Measurements from ENCODE around the gene NDE1.
"Not testable (repeated sequence)": the region's sequence is repeated elsewhere in the genome, so short reads cannot be mapped to it uniquely, and the experiment has no call there.

The NDE1 gene

DNA sequence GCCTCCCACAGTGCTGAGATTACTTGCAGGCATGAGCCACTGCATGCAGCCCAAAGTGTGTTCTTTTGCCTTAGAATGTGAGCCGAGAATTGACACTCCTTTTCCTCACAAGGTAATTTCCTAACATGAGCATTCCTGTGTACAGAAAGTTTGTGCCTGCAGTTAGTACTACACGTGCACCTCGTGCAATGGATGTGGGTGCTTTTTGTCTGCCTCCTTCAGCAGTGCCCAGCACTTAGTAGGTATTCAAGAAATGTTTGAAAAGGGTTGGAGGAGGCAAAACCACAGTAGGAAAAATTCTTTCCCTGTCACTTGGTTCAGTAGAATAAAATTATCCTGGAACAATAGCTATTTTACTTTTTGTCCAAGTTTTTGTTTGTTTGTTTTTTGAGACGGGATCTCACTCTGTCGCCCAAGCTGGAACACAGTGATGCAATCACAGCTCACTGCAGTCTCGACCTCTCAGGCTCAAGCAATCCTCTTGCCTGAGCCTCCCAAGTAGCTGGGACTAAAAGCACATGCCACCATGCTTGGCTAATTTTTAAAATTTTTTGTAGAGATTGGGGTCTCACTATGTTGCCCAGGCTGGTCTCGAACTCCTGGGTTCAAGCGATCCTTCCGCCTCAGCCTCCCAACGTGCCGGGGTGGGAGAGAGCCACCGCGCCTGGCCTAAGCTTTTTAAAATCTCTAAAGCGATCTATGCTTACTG lies 2.4 kb downstream of the NDE1 start:
- no peak for DNase-seq

- no peak for DNase-seq
These were observed 3.2 kb downstream of the NDE1 start for GRCh38 chr16:15653227-15653626.

DNA sequence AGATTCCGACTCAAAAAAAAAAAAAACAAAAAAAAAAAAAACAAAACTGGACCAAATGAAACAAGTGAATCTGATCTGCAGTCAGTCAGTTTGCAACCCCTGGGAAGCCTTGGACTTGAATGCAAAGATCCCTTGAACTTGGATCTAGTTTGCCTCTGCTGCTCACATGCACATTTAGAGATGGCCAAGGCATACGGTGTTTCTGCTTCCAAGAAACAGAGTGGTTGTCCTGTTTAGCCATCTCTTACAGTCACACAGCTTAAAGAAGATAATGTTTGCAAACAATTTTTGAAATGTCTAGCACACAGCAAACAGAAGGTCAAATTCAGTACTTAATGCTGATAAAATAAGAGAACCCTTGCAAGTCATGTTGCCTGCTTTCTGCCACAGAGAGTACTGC lies 4.5 kb downstream of the NDE1 start:
- no peak for DNase-seq

DNA sequence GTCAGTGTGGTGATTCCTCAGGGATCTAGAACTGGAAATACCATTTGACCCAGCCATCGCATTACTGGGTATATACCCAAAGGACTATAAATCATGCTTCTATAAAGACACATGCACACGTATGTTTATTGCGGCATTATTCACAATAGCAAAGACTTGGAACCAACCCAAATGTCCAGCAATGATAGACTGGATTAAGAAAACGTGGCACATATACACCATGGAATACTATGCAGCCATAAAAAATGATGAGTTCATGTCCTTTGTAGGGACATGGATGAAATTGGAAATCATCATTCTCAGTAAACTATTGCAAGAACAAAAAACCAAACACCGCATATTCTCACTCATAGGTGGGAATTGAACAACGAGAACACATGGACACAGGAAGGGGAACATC lies 5.5 kb downstream of the NDE1 start:
- not testable (repeated sequence) for DNase-seq

DNA sequence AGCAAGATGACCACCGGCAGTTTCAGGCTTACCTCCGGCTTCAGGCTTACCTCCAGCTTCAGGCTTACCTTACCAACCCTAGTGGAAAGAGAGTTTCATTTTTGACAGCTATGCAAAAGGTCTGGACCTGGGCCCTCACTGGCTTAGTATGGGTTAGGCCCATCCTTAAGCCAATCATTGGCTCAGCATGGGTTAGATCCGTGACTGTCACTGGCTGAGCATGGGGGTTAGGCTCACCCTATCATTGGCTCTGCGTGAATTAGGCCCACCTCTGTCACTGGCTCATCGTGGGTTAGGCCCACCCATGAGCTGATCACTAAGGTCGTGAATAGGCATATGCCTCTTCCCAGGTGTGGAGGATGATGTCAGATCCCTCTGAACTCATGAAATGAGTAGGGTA lies 8.1 kb downstream of the NDE1 start:
- DNase-seq, result no peak

DNA sequence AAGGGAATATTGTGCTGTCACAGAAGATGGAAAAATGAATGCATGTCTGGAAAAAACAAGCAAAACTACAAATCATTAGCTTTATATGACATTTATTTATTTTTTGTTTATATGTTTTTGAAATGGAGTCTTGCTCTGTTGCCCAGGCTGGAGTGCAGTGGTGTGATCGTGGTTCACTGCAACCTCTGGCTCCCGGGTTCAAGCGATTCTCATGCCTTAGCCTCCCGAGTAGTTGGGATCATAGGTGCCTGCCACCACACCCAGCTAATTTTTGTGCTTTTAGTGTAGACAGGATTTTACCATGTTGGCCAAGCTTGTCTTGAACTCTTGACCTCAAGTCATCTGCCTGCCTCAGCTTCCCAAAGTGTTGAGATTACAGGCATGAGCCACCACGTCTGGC lies 8.5 kb downstream of the NDE1 start:
- no peak for DNase-seq

DNA sequence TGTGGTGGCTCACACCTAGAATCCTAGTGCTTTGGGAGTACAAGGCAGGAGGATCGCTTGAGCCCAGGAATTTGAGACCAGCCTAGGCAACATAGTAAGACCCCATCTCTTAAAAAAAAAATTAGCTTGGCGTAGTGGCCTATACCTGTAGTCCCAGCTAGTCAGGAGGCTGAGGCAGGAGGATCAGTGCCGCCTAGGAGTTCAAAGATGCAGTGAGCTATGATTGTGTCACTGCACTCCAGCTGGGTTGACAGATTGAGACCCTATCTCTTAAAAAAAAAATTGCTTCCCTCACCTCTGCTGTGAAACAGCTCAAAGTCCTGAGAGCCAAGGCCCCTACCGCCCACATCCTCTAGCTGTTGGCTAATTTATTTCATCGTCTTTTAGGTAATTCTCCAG lies 10.2 kb downstream of the NDE1 start:
- no peak for DNase-seq

DNA sequence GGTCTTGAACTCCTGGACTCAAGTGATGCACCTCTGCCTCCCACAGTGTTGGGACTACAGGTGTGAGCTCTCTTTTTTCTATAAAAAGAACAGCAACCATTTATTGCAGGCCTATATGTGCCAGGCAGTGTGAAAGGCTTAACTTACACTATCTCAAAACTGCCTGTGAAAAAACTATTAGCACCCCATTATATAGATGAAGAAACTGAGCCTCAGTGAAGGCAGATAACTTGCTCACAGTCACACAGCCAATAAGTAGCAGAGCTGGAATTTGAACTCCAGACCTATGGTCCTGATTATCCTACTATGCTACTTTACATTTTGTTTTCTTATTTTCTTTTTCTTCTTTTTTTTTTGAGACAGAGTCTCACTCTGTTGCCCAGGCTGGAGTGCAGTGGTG lies 15.1 kb downstream of the NDE1 start:
- DNase-seq, result no peak

GRCh38 chr16:15667091-15667742 lies 17.2 kb downstream of the NDE1 start:
- DNase-seq, result no peak

DNA sequence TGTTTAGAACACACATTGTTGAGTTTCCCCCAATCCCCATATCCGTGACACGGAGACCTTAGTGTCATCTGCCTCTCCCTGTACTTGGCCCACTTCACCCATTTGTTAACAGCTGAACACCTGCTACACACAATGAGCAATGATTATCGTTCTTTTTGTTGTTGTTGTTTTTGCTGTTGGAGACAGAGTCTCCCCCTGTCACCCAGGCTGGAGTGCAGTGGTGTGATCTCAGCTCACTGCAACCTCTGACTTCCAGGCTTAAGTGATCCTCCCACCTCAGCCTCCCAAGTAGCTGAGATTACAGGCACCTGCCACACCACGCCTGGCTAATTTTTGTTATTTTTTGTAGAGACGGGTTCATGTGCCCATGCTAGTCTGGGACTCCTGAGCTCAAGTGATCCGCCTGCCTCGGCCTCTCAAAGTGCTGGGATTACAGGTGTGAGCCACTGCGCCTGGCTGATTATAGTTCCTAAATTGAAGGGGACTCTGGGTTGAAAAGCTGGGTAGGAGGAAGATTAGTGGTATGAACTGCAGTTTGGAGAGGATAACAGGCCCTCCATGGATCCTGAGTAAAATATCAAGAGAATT lies 21.6 kb downstream of the NDE1 start:
- peak; percentile 49 for DNase-seq

DNA sequence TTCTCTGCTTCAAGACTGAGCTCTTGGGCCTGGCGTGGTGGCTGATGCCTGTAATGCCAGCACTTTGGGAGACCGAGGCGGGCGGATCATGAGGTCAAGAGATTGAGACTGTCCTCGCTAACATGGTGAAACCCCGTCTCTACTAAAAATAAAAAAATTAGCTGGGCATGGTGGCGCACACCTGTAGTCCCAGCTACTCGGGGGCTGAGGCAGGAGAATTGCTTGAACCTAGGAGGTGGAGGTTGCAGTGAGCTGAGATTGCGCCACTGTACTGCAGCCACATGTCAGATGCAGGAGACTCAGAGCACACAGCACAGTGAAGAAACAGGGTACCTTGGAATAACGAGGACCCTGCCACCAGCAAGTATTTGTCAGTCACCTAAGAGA lies 22.1 kb downstream of the NDE1 start:
- not testable (repeated sequence) for DNase-seq

DNA sequence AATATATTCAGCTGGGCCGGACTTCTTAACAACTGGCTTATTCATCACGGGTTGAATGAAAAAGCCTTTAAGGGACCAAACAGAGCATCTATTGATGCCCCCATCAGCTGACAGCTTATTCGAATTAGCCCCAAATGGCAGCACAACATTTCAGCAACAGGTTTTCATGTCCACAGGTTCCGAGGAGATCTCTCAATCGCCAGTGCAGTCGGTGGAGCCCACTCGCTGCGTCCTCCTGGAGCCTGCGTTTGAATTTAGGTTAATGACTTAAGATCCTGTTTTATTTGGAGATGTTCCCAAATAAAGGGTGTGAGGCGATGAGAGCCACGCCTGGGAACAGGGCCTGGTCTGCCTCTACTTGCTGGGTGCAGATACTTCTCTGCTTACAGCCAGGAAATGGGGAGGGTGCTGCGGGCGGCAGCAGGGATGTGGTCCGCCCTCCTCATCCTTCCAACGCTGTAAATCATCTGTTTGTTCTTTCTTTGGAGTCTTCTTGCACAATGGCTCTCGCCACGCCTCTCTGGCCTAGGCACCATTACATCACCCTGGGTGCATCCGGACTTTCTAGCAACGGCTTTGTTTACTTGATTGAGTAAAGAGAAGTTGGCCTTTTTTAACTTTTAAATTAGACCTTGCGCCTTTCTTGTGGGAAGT lies 22.6 kb downstream of the NDE1 start:
- DNase-seq, result peak; percentile 87

DNA sequence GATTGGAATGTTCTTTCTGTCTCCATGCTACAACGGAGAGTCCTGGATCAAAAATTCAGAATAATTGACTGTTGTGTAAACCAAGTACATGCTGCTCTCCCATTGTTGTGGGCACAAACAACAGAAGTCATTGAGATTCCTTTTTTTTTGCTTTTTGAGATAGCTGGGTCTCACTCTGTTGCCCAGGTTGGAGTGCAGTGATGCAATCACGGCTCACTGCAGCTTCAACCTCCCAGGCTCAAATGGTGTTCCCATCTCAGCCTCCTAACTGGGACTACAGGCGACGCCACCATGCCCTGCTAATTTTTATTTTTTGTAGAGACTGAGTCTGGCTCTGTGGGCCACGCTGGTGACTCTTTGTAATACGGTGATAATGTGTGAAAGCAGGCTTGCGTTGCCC lies 24.5 kb downstream of the NDE1 start:
- DNase-seq, result no peak

GRCh38 chr16:15676506-15676905 lies 26.5 kb downstream of the NDE1 start:
- DNase-seq, result no peak

- DNase-seq, result no peak
These were observed 27.4 kb downstream of the NDE1 start for GRCh38 chr16:15677447-15677846.

DNA sequence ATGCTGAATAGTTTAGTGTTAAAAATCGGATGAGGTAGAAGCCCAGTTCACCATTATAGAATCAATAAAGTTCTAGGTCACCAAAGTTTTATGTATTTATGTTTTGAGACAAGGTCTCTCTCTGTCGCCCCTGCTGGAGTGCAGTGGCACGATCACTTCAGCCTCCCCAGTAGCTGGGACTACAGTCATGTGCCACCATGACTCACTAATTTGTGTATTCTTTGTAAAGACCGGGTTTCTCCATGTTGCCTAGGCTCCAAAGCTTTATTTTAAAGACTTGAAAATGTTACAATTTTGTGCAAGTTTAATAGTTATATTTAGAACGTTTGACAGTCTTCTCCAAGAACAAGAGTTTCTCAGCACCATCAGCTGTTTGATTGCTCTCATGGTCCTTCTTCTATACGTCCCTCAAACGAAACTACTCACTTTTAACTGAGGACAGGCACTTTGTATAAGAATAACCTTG lies 32.1 kb downstream of the NDE1 start:
- no peak for DNase-seq

DNA sequence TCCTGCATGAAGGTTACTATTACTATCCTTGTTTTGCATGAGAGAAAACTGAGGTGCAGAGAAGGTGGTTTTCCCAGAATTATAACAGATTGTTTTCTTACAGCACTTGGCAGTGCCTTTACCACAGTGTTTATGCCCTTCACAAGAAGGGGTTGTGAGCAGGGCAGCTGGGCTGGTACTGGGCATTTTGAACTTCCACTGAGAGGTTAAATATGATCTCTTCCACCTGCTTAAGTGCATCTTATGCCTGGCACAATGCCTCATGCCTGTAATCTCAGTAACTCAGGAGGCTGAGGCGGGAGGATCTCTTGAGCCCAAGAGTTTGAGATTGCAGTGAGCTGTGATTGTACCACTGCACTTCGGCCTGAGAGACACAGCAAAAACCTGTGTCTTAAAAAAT lies 36.2 kb downstream of the NDE1 start:
- no peak for DNase-seq

DNA sequence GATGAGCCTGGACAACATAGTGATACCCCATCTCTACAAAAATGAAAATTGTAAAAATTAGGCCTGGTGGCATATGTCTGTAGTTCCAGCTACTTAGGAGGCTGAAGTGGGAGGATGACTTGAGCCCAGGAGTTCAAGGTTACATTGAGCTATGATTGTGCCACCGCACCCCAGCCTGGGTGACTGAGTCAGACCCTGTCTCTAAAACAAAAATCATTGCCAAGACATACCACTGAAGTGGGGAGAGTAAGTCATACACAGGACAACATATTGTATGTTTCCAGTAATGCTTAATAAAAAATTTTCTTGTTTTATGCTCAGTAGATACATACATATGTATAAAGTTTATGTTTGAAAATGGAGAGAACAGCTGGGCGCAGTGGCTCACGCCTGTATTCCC lies 39.2 kb downstream of the NDE1 start:
- no peak for DNase-seq

DNA sequence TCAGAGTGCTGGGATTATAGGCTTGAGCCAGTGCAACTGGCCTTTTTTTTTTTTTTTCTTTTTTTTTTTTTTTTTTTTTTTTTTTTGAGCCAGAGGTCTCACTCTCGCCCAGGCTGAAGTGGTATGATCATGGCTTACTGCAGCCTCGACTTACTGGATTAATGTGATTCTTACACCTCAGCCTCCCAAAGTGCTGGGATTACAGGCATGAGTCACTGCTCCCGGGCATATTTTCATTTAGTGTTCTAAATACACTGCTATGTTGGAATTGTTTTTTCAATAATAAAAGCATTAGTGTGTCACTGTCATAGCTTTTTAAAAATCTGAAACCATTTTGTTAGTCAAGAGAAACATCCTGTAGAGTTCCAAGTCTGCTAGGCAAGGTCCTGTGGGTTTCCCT lies 40.3 kb downstream of the NDE1 start:
- DNase-seq, result no peak

DNA sequence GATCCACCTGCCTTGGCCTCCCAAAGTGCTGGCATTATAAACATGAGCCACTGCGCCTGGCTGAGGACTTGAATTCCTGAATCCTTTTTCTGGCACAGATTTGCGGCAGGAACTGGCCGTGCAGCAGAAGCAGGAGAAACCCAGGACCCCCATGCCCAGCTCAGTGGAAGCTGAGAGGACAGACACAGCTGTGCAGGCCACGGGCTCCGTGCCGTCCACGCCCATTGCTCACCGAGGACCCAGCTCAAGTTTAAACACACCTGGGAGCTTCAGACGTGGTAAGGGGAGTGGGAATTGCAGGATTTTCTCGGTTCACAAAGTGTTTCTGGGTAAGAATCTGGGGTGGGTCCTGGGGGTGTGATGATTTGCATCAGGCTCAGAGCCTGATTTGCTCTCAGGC lies 41.0 kb downstream of the NDE1 start:
- no peak for DNase-seq

DNA sequence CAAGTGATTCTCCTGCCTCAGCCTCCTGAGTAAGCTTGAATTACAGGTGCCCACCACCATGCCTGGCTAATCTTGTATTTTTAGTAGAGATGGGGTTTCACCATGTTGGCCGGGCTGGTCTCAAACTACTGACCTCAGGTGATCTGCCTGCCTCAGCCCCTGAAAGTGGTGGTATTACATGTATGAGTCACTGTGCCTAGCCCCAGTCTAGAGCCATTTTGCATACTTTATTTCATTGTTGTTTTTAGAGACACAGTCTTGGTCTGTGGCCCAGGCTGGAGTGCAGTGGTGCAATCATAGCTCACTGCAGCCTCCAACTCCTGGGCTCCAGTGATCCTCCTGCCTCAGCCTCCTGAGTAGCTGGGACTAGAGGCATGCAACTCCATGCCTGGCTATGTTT lies 42.5 kb downstream of the NDE1 start:
- DNase-seq, result not testable (repeated sequence)

GRCh38 chr16:15694499-15694898 lies 44.5 kb downstream of the NDE1 start:
- no peak for DNase-seq

DNA sequence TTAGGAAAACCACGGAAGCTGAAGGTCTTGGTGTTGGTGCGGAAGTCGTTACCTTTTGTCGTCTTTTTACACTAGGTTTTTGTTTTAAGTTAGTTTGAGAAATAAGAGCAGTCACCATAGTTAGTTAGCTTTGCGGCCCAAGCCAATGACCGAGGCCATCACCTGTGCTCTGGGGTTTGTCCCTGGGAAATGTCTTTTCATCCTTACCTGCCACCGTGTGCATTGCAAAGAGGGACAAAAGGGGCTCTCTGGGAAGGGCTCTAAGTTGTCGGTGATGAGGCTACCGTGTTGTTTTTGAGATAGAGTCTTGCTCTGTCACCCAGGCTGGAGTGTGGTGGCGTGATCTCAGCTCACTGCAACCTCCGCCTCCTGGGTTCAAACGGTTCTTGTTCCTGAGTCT lies 49.8 kb downstream of the NDE1 start:
- no peak for DNase-seq

GRCh38 chr16:15701367-15701766 lies 51.3 kb downstream of the NDE1 start:
- DNase-seq, result no peak
